NCI-H2227 treated with DMSO at 0.1 percent for 48 hours (cell line): ENCODE measurements around the gene DPPA4.
"Not testable (repeated sequence)": the region's sequence is repeated elsewhere in the genome, so short reads cannot be mapped to it uniquely, and the experiment has no call there.

ENCODE experiments used
- DNase-seq: peaks from one replicate; lab custom pipeline; 2025; lab: John Stamatoyannopoulos, UW

The DPPA4 gene

GRCh38 chr3:109337393-109337792 lies at the start of gene DPPA4:
Gene DPPA4, minus strand, starts transcription at chr3:109337546. Its CDS starts 29 bp downstream, at chr3:109337517.
- no peak for DNase-seq

GRCh38 chr3:109385442-109386318 lies 48.3 kb upstream of the DPPA4 start:
- no peak for DNase-seq

GRCh38 chr3:109384164-109384563 lies 46.8 kb upstream of the DPPA4 start:
- DNase-seq, result no peak

- no peak for DNase-seq
Observed at GRCh38 chr3:109382588-109382987, 45.2 kb upstream of the DPPA4 start.

GRCh38 chr3:109375975-109376374 lies 38.6 kb upstream of the DPPA4 start:
- no peak for DNase-seq

GRCh38 chr3:109374434-109374833 lies 37.1 kb upstream of the DPPA4 start:
- DNase-seq, result not testable (repeated sequence)

- DNase-seq, result no peak
Observed at GRCh38 chr3:109373933-109374332, 36.6 kb upstream of the DPPA4 start.

- no peak for DNase-seq
Observed at GRCh38 chr3:109372639-109373038, 35.3 kb upstream of the DPPA4 start.

- DNase-seq, result no peak
Observed at GRCh38 chr3:109369510-109369909, 32.2 kb upstream of the DPPA4 start.

GRCh38 chr3:109364088-109364487 lies 26.7 kb upstream of the DPPA4 start:
- DNase-seq, result no peak

GRCh38 chr3:109363634-109364033 lies 26.3 kb upstream of the DPPA4 start:
- DNase-seq, result no peak

- no peak for DNase-seq
Observed at GRCh38 chr3:109362823-109363222, 25.5 kb upstream of the DPPA4 start.

GRCh38 chr3:109358809-109359208 lies 21.5 kb upstream of the DPPA4 start:
- not testable (repeated sequence) for DNase-seq

- DNase-seq, result no peak
Observed at GRCh38 chr3:109356442-109357155, 19.3 kb upstream of the DPPA4 start.

- DNase-seq, result no peak
Observed at GRCh38 chr3:109355625-109356441, 18.5 kb upstream of the DPPA4 start.

GRCh38 chr3:109353057-109353456 lies 15.7 kb upstream of the DPPA4 start:
- DNase-seq, result no peak

- DNase-seq, result no peak
Observed at GRCh38 chr3:109351231-109351630, 13.9 kb upstream of the DPPA4 start.

- DNase-seq, result no peak
Observed at GRCh38 chr3:109346770-109347295, 9.5 kb upstream of the DPPA4 start.

- DNase-seq, result no peak
Observed at GRCh38 chr3:109346099-109346498, 8.8 kb upstream of the DPPA4 start.

- DNase-seq, result no peak
Observed at GRCh38 chr3:109339714-109340648, 2.6 kb upstream of the DPPA4 start.

GRCh38 chr3:109339197-109339596 lies 1.9 kb upstream of the DPPA4 start:
- DNase-seq, result no peak
